H1 (cell line): ENCODE data around the gene MFRP. TPM values are rescaled to one million over a fixed set of nuclear protein-coding genes. Genes with fewer than 3 reads are reported as not detected.

Source experiments
- CTCF ChIA-PET: fragments of 300-600 bp; sonication (Branson Sonifier 250); formaldehyde crosslinking; loops from one replicate; lab custom pipeline; 2021; ENCODE audit not compliant: partially characterized antibody; lab: Charles Lee
- POLR2A ChIA-PET: fragments of 300-600 bp; sonication (Branson Sonifier 250); formaldehyde crosslinking; loops from one replicate; lab custom pipeline; 2021; ENCODE audit warnings: inconsistent platforms; ENCODE audit not compliant: partially characterized antibody; lab: Charles Lee
- DNase-seq, 2 experiments: peaks; one replicate each; pipeline versions ENCODE4 v3.0.0 to v3.0.0-alpha.2; 2010 to 2022; ENCODE audit warnings: low spot score in 2 of 2, low read depth in 1 of 2, mixed read lengths in 1 of 2
- FAIRE-seq: peaks from 2 replicates; lab custom pipeline; 2011; peaks lifted over from hg19 to GRCh38; lab: Jason Lieb, UNC
- H2AFZ ChIP-seq: 2 replicates; pipeline ENCODE4 v1.8.1; 2012; ENCODE audit warnings: low read length, inconsistent platforms
- H2AK5ac ChIP-seq: 2 replicates; pipeline ENCODE4 v1.6.1; 2013; ENCODE audit warnings: low read depth, low read length
- H2BK120ac ChIP-seq: replicated peaks from 2 replicates; pipeline ENCODE3; 2013; ENCODE audit warnings: low read depth, low read length, inconsistent platforms
- H2BK12ac ChIP-seq: 2 replicates; pipeline ENCODE4 v1.6.1; 2013; ENCODE audit warnings: low read depth, low read length
- H2BK15ac ChIP-seq: 2 replicates; pipeline ENCODE4 v1.6.1; 2013; ENCODE audit warnings: low read length
- H2BK20ac ChIP-seq: 2 replicates; pipeline ENCODE4 v1.6.1; 2013; ENCODE audit warnings: low read length
- H2BK5ac ChIP-seq: 2 replicates; pipeline ENCODE4 v1.6.1; 2013; ENCODE audit warnings: low read depth, low read length
- H3K14ac ChIP-seq: 2 replicates; pipeline ENCODE4 v1.6.1; 2013; ENCODE audit warnings: inconsistent platforms; ENCODE audit not compliant: insufficient read length
- H3K18ac ChIP-seq: 2 replicates; pipeline ENCODE4 v1.6.1; 2013; ENCODE audit warnings: low read length; ENCODE audit errors: extremely low read depth
- H3K23ac ChIP-seq: 2 replicates; pipeline ENCODE4 v1.6.1; 2013; ENCODE audit warnings: inconsistent platforms; ENCODE audit not compliant: insufficient read length
- H3K23me2 ChIP-seq: 2 replicates; pipeline ENCODE4 v1.6.1; 2013; ENCODE audit warnings: low read depth, low read length
- H3K27ac ChIP-seq: 2 replicates; pipeline ENCODE4 v1.6.1; 2011; ENCODE audit warnings: low read depth, low read length, inconsistent platforms
- H3K27me3 ChIP-seq, 4 experiments: replicated peaks in 1 of 4; 1 replicate in 1 of 4; 2 replicates in 3 of 4; pipeline versions ENCODE4 v1.6.1 to v1.8.1; 2011 to 2013; ENCODE audit warnings: low read length in 3 of 4, mild to moderate bottlenecking in 3 of 4, inconsistent platforms in 2 of 4, mixed read lengths in 2 of 4, moderate library complexity in 1 of 4; ENCODE audit not compliant: control insufficient read depth in 3 of 4, insufficient read depth in 3 of 4; ENCODE audit errors: extremely low read depth in 1 of 4
- H3K36me3 ChIP-seq, 4 experiments: 2 replicates each; pipeline versions ENCODE4 v1.6.1 to v1.8.1; 2011 to 2013; ENCODE audit warnings: mild to moderate bottlenecking in 4 of 4, low read length in 3 of 4, moderate library complexity in 2 of 4, control low read depth in 1 of 4, inconsistent platforms in 1 of 4; ENCODE audit not compliant: insufficient read depth in 4 of 4, control insufficient read depth in 2 of 4
- H3K4ac ChIP-seq: replicated peaks from 2 replicates; pipeline ENCODE3; 2013; ENCODE audit warnings: low read length, low read depth, mixed read lengths, inconsistent platforms; ENCODE audit not compliant: insufficient read length
- H3K4me1 ChIP-seq, 4 experiments: replicated peaks in 1 of 4; 1 replicate in 1 of 4; 2 replicates in 3 of 4; pipeline versions ENCODE4 v1.6.1 to v1.8.1; 2011 to 2013; ENCODE audit warnings: low read length in 3 of 4, inconsistent platforms in 2 of 4, mixed read lengths in 1 of 4; ENCODE audit not compliant: insufficient read depth in 4 of 4, control insufficient read depth in 3 of 4
- H3K4me2 ChIP-seq, 2 experiments: 2 replicates each; pipeline versions ENCODE4 v1.6.1 to v1.8.1; 2011 to 2013; ENCODE audit warnings: low read depth in 2 of 2, low read length in 2 of 2, control low read depth in 1 of 2, inconsistent platforms in 1 of 2, mild to moderate bottlenecking in 1 of 2; ENCODE audit not compliant: insufficient read depth in 1 of 2
- H3K4me3 ChIP-seq, 4 experiments: fragments of 200-600, 300-600 bp in 1 of 4; sonication (generic), shearing (Covaris generic), sonication (Bioruptor Twin) in 1 of 4; 2 replicates each; pipeline versions ENCODE4 v1.5.1 to v1.8.1; 2011 to 2016; ENCODE audit warnings: low read length in 4 of 4, low read depth in 3 of 4, control low read depth in 2 of 4, inconsistent platforms in 2 of 4, mild to moderate bottlenecking in 2 of 4, mixed read lengths in 1 of 4, moderate library complexity in 1 of 4; ENCODE audit not compliant: insufficient read depth in 2 of 4; ENCODE audit errors: extremely low read depth in 1 of 4
- H3K56ac ChIP-seq: replicated peaks from 2 replicates; pipeline ENCODE3; 2013; ENCODE audit warnings: low read depth, mild to moderate bottlenecking, mixed read lengths, low read length, inconsistent platforms; ENCODE audit not compliant: insufficient read length
- H3K79me1 ChIP-seq: 2 replicates; pipeline ENCODE4 v1.6.1; 2013; ENCODE audit warnings: low read depth, low read length, control low read depth
- H3K79me2 ChIP-seq, 2 experiments: 2 replicates each; pipeline versions ENCODE4 v1.6.1 to v1.8.1; 2012 to 2013; ENCODE audit warnings: low read length in 2 of 2, mild to moderate bottlenecking in 2 of 2, inconsistent platforms in 1 of 2; ENCODE audit not compliant: insufficient read depth in 2 of 2, control insufficient read depth in 1 of 2
- H3K9ac ChIP-seq, 4 experiments: replicated peaks in 1 of 4; 1 replicate in 1 of 4; 2 replicates in 3 of 4; pipeline versions ENCODE4 v1.6.1 to v1.8.1; 2011 to 2013; ENCODE audit warnings: low read depth in 3 of 4, low read length in 3 of 4, control low read depth in 2 of 4, mild to moderate bottlenecking in 2 of 4, moderate library complexity in 2 of 4, inconsistent platforms in 1 of 4; ENCODE audit errors: extremely low read depth in 1 of 4
- H3K9me3 ChIP-seq, 2 experiments: 2 replicates each; pipeline versions ENCODE4 v1.6.1 to v1.8.1; 2012 to 2013; ENCODE audit warnings: mild to moderate bottlenecking in 2 of 2, moderate library complexity in 2 of 2, control low read depth in 1 of 2, inconsistent platforms in 1 of 2, low read depth in 1 of 2, low read length in 1 of 2, mixed read lengths in 1 of 2; ENCODE audit not compliant: insufficient read depth in 2 of 2
- H4K20me1 ChIP-seq, 2 experiments: replicated peaks in 1 of 2; 2 replicates each; pipeline versions ENCODE3 to v1.8.1; 2011 to 2013; ENCODE audit warnings: inconsistent platforms in 2 of 2, low read length in 2 of 2, mild to moderate bottlenecking in 1 of 2; ENCODE audit not compliant: insufficient read depth in 2 of 2, control insufficient read depth in 1 of 2
- H4K5ac ChIP-seq: 2 replicates; pipeline ENCODE4 v1.6.1; 2013; ENCODE audit warnings: low read length, low read depth, mixed read lengths, inconsistent platforms; ENCODE audit not compliant: insufficient read length
- H4K8ac ChIP-seq: 2 replicates; pipeline ENCODE4 v1.8.0; 2013; ENCODE audit warnings: mild to moderate bottlenecking, moderate library complexity, low read length, inconsistent platforms; ENCODE audit not compliant: insufficient read depth; ENCODE audit errors: extremely low read depth
- H4K91ac ChIP-seq: replicated peaks from 2 replicates; pipeline ENCODE3; 2013; ENCODE audit warnings: low read length, mixed read lengths, inconsistent platforms; ENCODE audit not compliant: insufficient read length
- BACH1 ChIP-seq: IDR thresholded peaks from 2 replicates; pipeline ENCODE4 v1.6.1; 2012; ENCODE audit warnings: low read length, improper control_type of control experiment
- PHF8 ChIP-seq: fragments of 200-600 bp; sonication (generic); conservative IDR thresholded peaks from 2 replicates; pipeline ENCODE4 v1.7.1; 2012; ENCODE audit warnings: low read depth, mild to moderate bottlenecking, inconsistent platforms, low read length, moderate library complexity
- RAD21 ChIP-seq, 2 experiments: IDR thresholded peaks in 1 of 2; conservative IDR thresholded peaks in 1 of 2; 2 replicates each; pipeline ENCODE4 v1.6.1; 2011; ENCODE audit warnings: low read depth in 2 of 2, low read length in 2 of 2, improper control_type of control experiment in 1 of 2, inconsistent platforms in 1 of 2, mild to moderate bottlenecking in 1 of 2, moderate library complexity in 1 of 2
- SP1 ChIP-seq: IDR thresholded peaks from 2 replicates; pipeline ENCODE4 v1.6.1; 2011; ENCODE audit warnings: low read depth, low read length
- WGBS, 2 experiments: shearing (Covaris generic) in 1 of 2; methylation state at CpG; one replicate each; pipeline versions ENCODE4 v1.1.6 to v1.1.7; 2013 to 2015; ENCODE audit warnings: low lambda C conversion rate in 2 of 2, mixed read lengths in 2 of 2, inconsistent platforms in 1 of 2, low coverage in 1 of 2, missing lambda C conversion rate in 1 of 2; ENCODE audit not compliant: insufficient replicate concordance in 2 of 2, insufficient coverage in 1 of 2, insufficient read length in 1 of 2; ENCODE audit errors: extremely low coverage in 1 of 2, missing lambda C conversion rate in 1 of 2; 5-methylcytosine and 5-hydroxymethylcytosine counted together
- polyA plus RNA-seq, 7 experiments: library from polyadenylated mRNA; depleted of rRNA in 3 of 7; stranded (reverse) in 5 of 7; unstranded in 2 of 7; fragments of >200 nt in 5 of 7; fragments of 200-250 nt in 2 of 7; gene quantifications; 1 replicate in 5 of 7; 2 replicates in 1 of 7; 4 replicates in 1 of 7; pipeline versions ENCODE4 v1.2.1 to v1.2.3, GENCODE V29; 2011 to 2013; ENCODE audit warnings: missing spikeins in 2 of 7, mixed read lengths in 2 of 7
- total RNA-seq: library from RNA; stranded (reverse); fragmentation: NEBNext Ultra II Directional; extraction: Animal tissue kit (Norgen Biotek cat#: 25700); gene quantifications from 2 replicates; pipeline ENCODE4 v1.2.1, GENCODE V29; 2021

The MFRP gene
- total and polyA plus RNA-seq, 2 of the 8 experiments (the other 6 are each of a cell fraction or from before 2014, with no cell fraction given), result 0.02 TPM; not detected in 1

DNA sequence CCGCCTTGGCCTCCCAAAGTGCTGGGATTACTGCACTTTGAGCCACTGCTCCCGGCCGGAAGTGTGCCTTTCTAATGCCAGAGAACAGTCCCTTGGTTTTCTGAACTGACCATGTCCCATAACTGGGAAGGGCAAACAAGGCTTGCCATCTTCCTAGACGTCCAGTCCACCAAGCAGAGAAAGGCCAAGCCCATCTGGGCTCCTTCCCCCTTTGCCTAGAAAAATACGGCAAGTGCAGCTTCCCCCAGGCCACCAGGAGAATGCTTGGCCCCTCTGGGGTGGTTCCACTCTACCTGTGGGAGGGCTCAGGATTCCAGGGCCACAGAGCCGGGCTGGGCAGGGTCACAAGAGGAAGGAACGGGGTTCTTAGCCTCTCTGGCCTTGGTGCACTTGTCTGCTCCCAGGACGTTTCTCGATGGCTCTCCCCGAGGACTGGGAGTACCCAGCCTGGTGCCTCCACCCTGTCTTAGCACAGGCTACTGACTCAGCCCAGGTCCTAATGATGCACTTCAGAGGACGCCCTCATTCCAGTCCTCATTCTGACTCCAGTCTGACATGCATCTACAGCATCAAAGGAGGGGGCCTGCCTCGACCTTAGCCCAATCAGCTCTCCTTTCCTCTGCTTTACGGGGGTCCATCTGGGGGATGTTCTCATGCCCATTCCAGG, 33.8 kb upstream of the MFRP start:
- no peak overlapping the region; a peak in 1 of 7 replicates for H3K9ac ChIP-seq
- peak overlapping the region in 2 of 4 experiments; percentile 62 to 81; a peak in 3 of 8 replicates for H3K4me3 ChIP-seq
- H3K4me1 ChIP-seq, result peaks cover 9 to 46% (median 40%) of the 10 kb centered on the region in 4 experiments
- H2AFZ ChIP-seq, result no peak overlapping the region
- FAIRE-seq (no peak), DNase-seq (no peak)
- peak overlapping the region; percentile 94; the same call in 1 of the 2 replicates for H2BK12ac ChIP-seq
- H3K79me2 ChIP-seq, result no peaks in the 10 kb centered on the region
- H3K27ac ChIP-seq, result no peak overlapping the region
- H2BK5ac ChIP-seq, result no peak overlapping the region; the same call in 1 of the 2 replicates
- H3K4me2 ChIP-seq, result peak overlapping the region; percentile 88 to 97
- H2BK20ac ChIP-seq, result peak overlapping the region; percentile 51; the same call in 1 of the 2 replicates
- H4K8ac ChIP-seq, result no peak overlapping the region
- H3K23me2 ChIP-seq, result peaks cover 21% of the 10 kb centered on the region
- H3K27me3 ChIP-seq, result peaks cover 0 to 12% (median 10%) of the 10 kb centered on the region in 4 experiments; a peak in 6 of 7 replicates
- no peaks in the 10 kb centered on the region for H3K9me3 ChIP-seq
- TF ChIP-seq PHF8 (no peak), BACH1 (no peak), RAD21 (IDR thresholded peaks at IDR 0.05 in 1 of 2, conservative IDR thresholded peaks at IDR 0.05 in 1 of 2; ENCODE audit: low read depth in 2 of 2, low read length in 2 of 2) (no peak), SP1 (no peak)
- TF ChIP-seq, all 59 proteins: peak for 0
- Histone ChIP-seq H4K91ac (peak overlapping the region; percentile 69), H2BK15ac (peak overlapping the region; percentile 99), H3K14ac (no peak overlapping the region), H4K20me1 (no peaks in the 10 kb centered on the region), H4K5ac (peak overlapping the region; percentile 3), H3K4ac (no peak overlapping the region), H3K18ac (peak overlapping the region; percentile 96), H3K79me1 (no peaks in the 10 kb centered on the region), H2AK5ac (peak overlapping the region; percentile 3; the same call in 1 of the 2 replicates), H3K36me3 (no peaks in the 10 kb centered on the region), H3K23ac (no peak overlapping the region), H3K56ac (no peak overlapping the region), H2BK120ac (no peak overlapping the region)
- ChIA-PET POLR2A (interaction anchor here (0.6 to 2.9 kb wide), 7 partner anchors 9 to 57 kb away, joined by 3 to 12 read pairs (median 4); partner anchors contain the start of gene THY1), CTCF (interaction anchor here (1.0 to 26.3 kb wide), 15 partner anchors 7 to 189 kb away, joined by 3 to 474 read pairs (median 11); partner anchors contain the start of genes C1QTNF5 and MFRP)
- 77% methylated on average over 13 of the region's 13 CpGs; no CpG with 5 or more reads in 1 of the 2 experiments for WGBS, 2 experiments
